ENCODE data around the gene FOXN3. TPM values are rescaled to one million over a fixed set of nuclear protein-coding genes. Genes with fewer than 3 reads are reported as not detected.
"Not testable (repeated sequence)": the region's sequence is repeated elsewhere in the genome, so short reads cannot be mapped to it uniquely, and the experiment has no call there.

The FOXN3 gene
- total RNA-seq, 4 donors from 2014 or later = 66.1 to 130 (median 109) TPM

- DNase-seq = no peak
- Histone ChIP-seq H3K27me3 (no peaks in the 10 kb centered on the region), H3K36me3 (no peaks in the 10 kb centered on the region), H3K9me3 (no peaks in the 10 kb centered on the region), H3K4me1 (peaks cover 4 to 17% (median 10%) of the 10 kb centered on the region in 4 donors), H3K4me3 (no peak overlapping the region), H3K27ac (peak overlapping the region in 2 of 4 donors; percentile 22 to 33)
- TF ChIP-seq CTCF (IDR thresholded peaks at IDR 0.05) (no peak), EP300 (IDR thresholded peaks at IDR 0.05; ENCODE audit: low read depth) (no peak), POLR2A (IDR thresholded peaks at IDR 0.05) (no peak), POLR2AphosphoS5 (IDR thresholded peaks at IDR 0.05) (no peak)
- intact Hi-C loops (cut with DNase I; ENCODE audit: low total_unique reads) = no loop called here
- WGBS, 2 donors (ENCODE audit: low coverage in 1 of 2) = 63 to 86% methylated on average over 5 to 7 of the region's 7 CpGs
- in situ Hi-C loops (cut with MboI; ENCODE audit: low pct_ligation_motif_present in 1 of 4, low pct_unique_long_range_greater_than_20kb in 1 of 4, low sequenced_read_pairs in 3 of 4) = no loop called here
These were observed 118.8 kb downstream of the FOXN3 start for GRCh38 chr14:89298056-89298834.

GRCh38 chr14:89296281-89296745 lies 120.7 kb downstream of the FOXN3 start:
- TF ChIP-seq POLR2A (IDR thresholded peaks at IDR 0.05) (no peak), POLR2AphosphoS5 (IDR thresholded peaks at IDR 0.05) (no peak), EP300 (IDR thresholded peaks at IDR 0.05; ENCODE audit: low read depth) (no peak), CTCF (IDR thresholded peaks at IDR 0.05) (no peak)
- WGBS, 2 donors (ENCODE audit: low coverage in 1 of 2) = 94% methylated on average over 6 of the region's 6 CpGs; no CpG with 5 or more reads in 1 of the 2 donors
- intact Hi-C loops (cut with DNase I; ENCODE audit: low total_unique reads) = no loop called here

GRCh38 chr14:89294872-89295271 lies 122.2 kb downstream of the FOXN3 start:
- no peak for DNase-seq
- H3K36me3 ChIP-seq = no peaks in the 10 kb centered on the region
- 82 to 89% methylated on average over 3 to 6 of the region's 6 CpGs for WGBS, 2 donors (ENCODE audit: low coverage in 1 of 2)
- H3K27me3 ChIP-seq = no peaks in the 10 kb centered on the region
- intact Hi-C loops (cut with DNase I; ENCODE audit: low total_unique reads) = no loop called here
- TF ChIP-seq EP300 (IDR thresholded peaks at IDR 0.05; ENCODE audit: low read depth) = no peak
- no peak for TF ChIP-seq POLR2AphosphoS5 (IDR thresholded peaks at IDR 0.05)
- no peak for TF ChIP-seq CTCF (IDR thresholded peaks at IDR 0.05)
- TF ChIP-seq POLR2A (IDR thresholded peaks at IDR 0.05) = no peak
- no peak overlapping the region for H3K4me3 ChIP-seq
- H3K27ac ChIP-seq = no peak overlapping the region
- H3K4me1 ChIP-seq = peaks cover 0 to 8% (median 3%) of the 10 kb centered on the region in 4 donors
- in situ Hi-C loops (cut with MboI; ENCODE audit: low pct_ligation_motif_present in 1 of 4, low pct_unique_long_range_greater_than_20kb in 1 of 4, low sequenced_read_pairs in 3 of 4) = no loop called here
- no peaks in the 10 kb centered on the region for H3K9me3 ChIP-seq

More at GRCh38 chr14:89296281-89296745, 120.7 kb downstream of the FOXN3 start:
- Histone ChIP-seq H3K9me3 (no peaks in the 10 kb centered on the region), H3K27ac (no peak overlapping the region), H3K36me3 (no peaks in the 10 kb centered on the region), H3K27me3 (no peaks in the 10 kb centered on the region), H3K4me1 (peaks cover 0 to 8% (median 3%) of the 10 kb centered on the region in 4 donors), H3K4me3 (no peak overlapping the region)
- DNase-seq = no peak
- in situ Hi-C loops (cut with MboI; ENCODE audit: low pct_ligation_motif_present in 1 of 4, low pct_unique_long_range_greater_than_20kb in 1 of 4, low sequenced_read_pairs in 3 of 4) = no loop called here

- in situ Hi-C loops (cut with MboI; ENCODE audit: low pct_ligation_motif_present in 1 of 4, low pct_unique_long_range_greater_than_20kb in 1 of 4, low sequenced_read_pairs in 3 of 4) = not testable (repeated sequence)
These were observed 122.6 kb downstream of the FOXN3 start for GRCh38 chr14:89294469-89294868.

More at GRCh38 chr14:89294469-89294868, 122.6 kb downstream of the FOXN3 start:
- DNase-seq; H3K27ac ChIP-seq; H3K9me3 ChIP-seq; H3K27me3 ChIP-seq; H3K4me1 ChIP-seq; H3K4me3 ChIP-seq; H3K36me3 ChIP-seq; intact Hi-C loops (cut with DNase I; ENCODE audit: low total_unique reads): not testable (repeated sequence)
- WGBS, 2 donors (ENCODE audit: low coverage in 1 of 2) = 89% methylated on average over 4 of the region's 4 CpGs; no CpG with 5 or more reads in 1 of the 2 donors

Measured in transverse colon (tissue), 4 donors.